IMR-90 (cell line): ENCODE measurements around the gene SORD. TPM values are rescaled to one million over a fixed set of nuclear protein-coding genes. Genes with fewer than 3 reads are reported as not detected.

Experiments used
- ATAC-seq: fragments of 200-7000 bp; cut with Tn5 transposase; 2 replicates; pipeline ENCODE4 v1.9.1; 2020; ENCODE audit warnings: low read depth, mild to moderate bottlenecking, moderate library complexity
- BruUV-seq: library from RNA; stranded (reverse); fragments of 400-500 nt; replicated peaks from 2 replicates; lab custom pipeline; 2021; lab: Mats Ljungman, UMichigan
- CTCF ChIA-PET: fragments of 300-600 bp; formaldehyde crosslinking; extraction: SDS; loops from one replicate; lab custom pipeline; 2021; ENCODE audit warnings: antibody characterized with exemption; lab: Yijun Ruan, JAX
- POLR2A ChIA-PET: fragments of 300-600 bp; sonication (Branson Sonifier 250); formaldehyde crosslinking; loops from one replicate; lab custom pipeline; 2022; ENCODE audit warnings: antibody characterized with exemption; ENCODE audit not compliant: unreplicated experiment; lab: Charles Lee
- DNase-seq: peaks from one replicate; pipeline ENCODE4 v3.0.0; 2013
- H2AFZ ChIP-seq: replicated peaks from 2 replicates; pipeline ENCODE3; 2013; ENCODE audit warnings: low read length, mild to moderate bottlenecking; ENCODE audit not compliant: poor library complexity
- H2AK5ac ChIP-seq: 2 replicates; pipeline ENCODE4 v1.6.1; 2013; ENCODE audit warnings: low read depth, low read length, inconsistent platforms
- H2AK9ac ChIP-seq: replicated peaks from 2 replicates; pipeline ENCODE3; 2013; ENCODE audit warnings: mild to moderate bottlenecking, low read depth, low read length, moderate library complexity; ENCODE audit not compliant: poor library complexity
- H2BK120ac ChIP-seq: 2 replicates; pipeline ENCODE4 v1.6.1; 2013; ENCODE audit warnings: low read depth, low read length, inconsistent platforms
- H2BK15ac ChIP-seq: 3 replicates; pipeline ENCODE4 v1.6.1; 2013; ENCODE audit warnings: low read depth, low read length, inconsistent platforms
- H2BK20ac ChIP-seq: 2 replicates; pipeline ENCODE4 v1.6.1; 2013; ENCODE audit warnings: low read depth, mild to moderate bottlenecking, inconsistent platforms, low read length, moderate library complexity
- H2BK5ac ChIP-seq: 2 replicates; pipeline ENCODE4 v1.6.1; 2013; ENCODE audit warnings: mild to moderate bottlenecking, low read depth, low read length, inconsistent platforms; ENCODE audit not compliant: poor library complexity, severe bottlenecking
- H3K14ac ChIP-seq: replicated peaks from 2 replicates; pipeline ENCODE4 v1.6.1; 2013; ENCODE audit warnings: low read depth, low read length, inconsistent platforms
- H3K18ac ChIP-seq: 2 replicates; pipeline ENCODE4 v1.6.1; 2013; ENCODE audit warnings: low read depth, low read length, control low read depth
- H3K23ac ChIP-seq: 2 replicates; pipeline ENCODE4 v1.6.1; 2013; ENCODE audit warnings: low read depth, low read length, inconsistent platforms
- H3K27ac ChIP-seq: 2 replicates; pipeline ENCODE4 v1.5.1; 2013; ENCODE audit warnings: mild to moderate bottlenecking, control low read depth, low read length; ENCODE audit not compliant: insufficient read depth
- H3K27me3 ChIP-seq: 2 replicates; pipeline ENCODE4 v1.6.1; 2013; ENCODE audit warnings: low read length; ENCODE audit not compliant: control insufficient read depth, insufficient read depth
- H3K36me3 ChIP-seq: 2 replicates; pipeline ENCODE4 v1.6.1; 2013; ENCODE audit warnings: low read length, mixed read lengths; ENCODE audit not compliant: control insufficient read depth, insufficient read depth
- H3K4ac ChIP-seq: 2 replicates; pipeline ENCODE4 v1.6.1; 2013; ENCODE audit warnings: low read depth, low read length, inconsistent platforms
- H3K4me1 ChIP-seq: 2 replicates; pipeline ENCODE4 v1.6.1; 2013; ENCODE audit warnings: low read length, mixed read lengths; ENCODE audit not compliant: control insufficient read depth, insufficient read depth
- H3K4me2 ChIP-seq: 2 replicates; pipeline ENCODE4 v1.6.1; 2013; ENCODE audit warnings: low read depth, mild to moderate bottlenecking, control low read depth, low read length, moderate library complexity
- H3K4me3 ChIP-seq: 2 replicates; pipeline ENCODE4 v1.5.1; 2013; ENCODE audit warnings: low read depth, mild to moderate bottlenecking, control low read depth, low read length, moderate library complexity; ENCODE audit not compliant: insufficient read depth
- H3K56ac ChIP-seq: 2 replicates; pipeline ENCODE4 v1.6.1; 2013; ENCODE audit warnings: low read length, inconsistent platforms; ENCODE audit not compliant: insufficient read depth; ENCODE audit errors: extremely low read depth
- H3K79me1 ChIP-seq, 2 experiments: 2 replicates each; pipeline ENCODE4 v1.6.1; 2013; ENCODE audit warnings: low read length in 2 of 2, inconsistent platforms in 1 of 2, low read depth in 1 of 2
- H3K9ac ChIP-seq: 2 replicates; pipeline ENCODE4 v1.6.1; 2013; ENCODE audit warnings: low read depth, low read length, control low read depth
- H3K9me1 ChIP-seq: 2 replicates; pipeline ENCODE4 v1.6.1; 2013; ENCODE audit warnings: low read length, inconsistent platforms; ENCODE audit not compliant: insufficient read depth
- H3K9me3 ChIP-seq: 2 replicates; pipeline ENCODE4 v1.6.1; 2013; ENCODE audit warnings: low read length; ENCODE audit not compliant: control insufficient read depth, insufficient read depth
- H4K20me1 ChIP-seq: 2 replicates; pipeline ENCODE4 v1.6.1; 2013; ENCODE audit warnings: low read length, inconsistent platforms; ENCODE audit not compliant: insufficient read depth
- H4K5ac ChIP-seq: 2 replicates; pipeline ENCODE4 v1.6.1; 2013; ENCODE audit warnings: mild to moderate bottlenecking, low read depth, low read length, control low read depth
- H4K8ac ChIP-seq, 2 experiments: 2 replicates each; pipeline ENCODE4 v1.6.1; 2013; ENCODE audit warnings: low read depth in 2 of 2, low read length in 2 of 2, control low read depth in 1 of 2, inconsistent platforms in 1 of 2
- H4K91ac ChIP-seq: 2 replicates; pipeline ENCODE4 v1.6.1; 2013; ENCODE audit warnings: low read depth, low read length, inconsistent platforms; ENCODE audit not compliant: insufficient read depth
- BHLHE40 ChIP-seq: fragments of 150-350 bp; IDR thresholded peaks from 2 replicates; pipeline ENCODE4 v1.6.1; 2016; ENCODE audit warnings: mild to moderate bottlenecking, low read depth, low read length
- CHD1 ChIP-seq: IDR thresholded peaks from 2 replicates; pipeline ENCODE4 v1.6.1; 2012; ENCODE audit warnings: low read depth, low read length, improper control_type of control experiment
- MAFK ChIP-seq: IDR thresholded peaks from 2 replicates; pipeline ENCODE4 v1.6.1; 2012; ENCODE audit warnings: low read depth, low read length, improper control_type of control experiment
- MAZ ChIP-seq: IDR thresholded peaks from 2 replicates; pipeline ENCODE4 v1.6.1; 2012; ENCODE audit warnings: low read depth, mild to moderate bottlenecking, low read length, improper control_type of control experiment, moderate library complexity, borderline replicate concordance
- NFE2L2 ChIP-seq: fragments of 150-350 bp; IDR thresholded peaks from 2 replicates; pipeline ENCODE4 v1.6.1; 2016; ENCODE audit warnings: low read depth, mild to moderate bottlenecking, low read length
- POLR2A ChIP-seq: IDR thresholded peaks from 2 replicates; pipeline ENCODE4 v1.6.1; 2012; ENCODE audit warnings: mild to moderate bottlenecking, low read depth, low read length
- RCOR1 ChIP-seq: IDR thresholded peaks from 2 replicates; pipeline ENCODE4 v1.6.1; 2012; ENCODE audit warnings: mild to moderate bottlenecking, low read length, improper control_type of control experiment; ENCODE audit not compliant: insufficient replicate concordance
- SMC3 ChIP-seq: fragments of 150-350 bp; IDR thresholded peaks from 2 replicates; pipeline ENCODE4 v1.6.1; 2016; ENCODE audit warnings: low read depth, mild to moderate bottlenecking, antibody characterized with exemption, low read length, moderate library complexity
- WGBS, 2 experiments: methylation state at CpG; one replicate each; pipeline versions ENCODE4 v1.1.5 to v1.1.7; 2013; ENCODE audit warnings: missing lambda C conversion rate in 2 of 2; ENCODE audit not compliant: insufficient read length in 1 of 2; ENCODE audit errors: extremely low coverage in 2 of 2; 5-methylcytosine and 5-hydroxymethylcytosine counted together
- dilution Hi-C: fragments of 300-500 bp; cut with HindIII; formaldehyde crosslinking; loops from one replicate; pipeline ENCODE4 v1.14.3; 2018; ENCODE audit warnings: low sequenced_read_pairs; ENCODE audit not compliant: unreplicated experiment
- in situ Hi-C: fragments of 300-500 bp; cut with MboI; formaldehyde crosslinking; loops from 3 replicates; pipeline ENCODE4 v1.14.3; 2019; ENCODE audit warnings: low sequenced_read_pairs, inconsistent platforms, mixed read lengths
- intact Hi-C: fragments of 100-400 bp; cut with micrococcal nuclease; formaldehyde crosslinking; loops from 2 replicates; pipeline ENCODE4 v1.10.0; 2022
- polyA plus RNA-seq, 3 experiments: library from polyadenylated mRNA; depleted of rRNA; stranded (reverse); fragments of >200 nt; gene quantifications; 2 replicates each; pipeline ENCODE4 v1.2.3, GENCODE V29; 2012; ENCODE audit warnings: low replicate concordance in 1 of 3
- total RNA-seq: library from RNA; depleted of rRNA; stranded (reverse); fragments of >200 nt; gene quantifications from 2 replicates; pipeline ENCODE4 v1.2.3, GENCODE V29; 2012
- TF ChIP-seq, protein P1 (sequence below): fragments of 150-350 bp; IDR thresholded peaks from 2 replicates; pipeline ENCODE4 v1.6.1; 2017; ENCODE audit warnings: mild to moderate bottlenecking, antibody characterized with exemption, low read length, low read depth

Gene SORD
- total and polyA plus RNA-seq, 2 of the 4 experiments (the other 2 are of a cell fraction), result 27.6 to 34.2 TPM

GRCh38 chr15:45095661-45096060, 72.7 kb downstream of the SORD start:
- Histone ChIP-seq H3K56ac (no peak overlapping the region), H3K9me3 (no peaks in the 10 kb centered on the region), H4K20me1 (no peaks in the 10 kb centered on the region), H3K9me1 (peaks cover 9% of the 10 kb centered on the region), H3K27me3 (peaks cover 32% of the 10 kb centered on the region), H2BK5ac (no peak overlapping the region), H2BK20ac (no peak overlapping the region), H3K18ac (no peak overlapping the region), H4K5ac (no peak overlapping the region), H3K14ac (no peak overlapping the region), H2AK5ac (no peak overlapping the region), H2BK120ac (no peak overlapping the region), H3K36me3 (no peaks in the 10 kb centered on the region), H3K9ac (no peak overlapping the region), H2BK15ac (no peak overlapping the region), H3K23ac (no peak overlapping the region), H3K4me3 (no peak overlapping the region), H3K4me2 (no peak overlapping the region), H3K79me1 (no peaks in the 10 kb centered on the region), H2AK9ac (no peak overlapping the region), H4K91ac (no peak overlapping the region), H2AFZ (no peak overlapping the region), H3K27ac (no peak overlapping the region), H3K4ac (no peak overlapping the region), H4K8ac (no peak overlapping the region), H3K4me1 (peaks cover 9% of the 10 kb centered on the region; the same call in 1 of the 2 replicates)
- CTCF ChIA-PET, result no interaction called here
- 84% methylated on average over 5 of the region's 11 CpGs; no CpG with 5 or more reads in 1 of the 2 experiments for WGBS, 2 experiments
- DNase-seq (no peak), ATAC-seq (no peak)
- TF ChIP-seq NFE2L2 (no peak), MAZ (no peak), RCOR1 (no peak), POLR2A (no peak), BHLHE40 (no peak), SMC3 (no peak), CHD1 (no peak), MAFK (no peak)
- TF ChIP-seq, protein P1, sequence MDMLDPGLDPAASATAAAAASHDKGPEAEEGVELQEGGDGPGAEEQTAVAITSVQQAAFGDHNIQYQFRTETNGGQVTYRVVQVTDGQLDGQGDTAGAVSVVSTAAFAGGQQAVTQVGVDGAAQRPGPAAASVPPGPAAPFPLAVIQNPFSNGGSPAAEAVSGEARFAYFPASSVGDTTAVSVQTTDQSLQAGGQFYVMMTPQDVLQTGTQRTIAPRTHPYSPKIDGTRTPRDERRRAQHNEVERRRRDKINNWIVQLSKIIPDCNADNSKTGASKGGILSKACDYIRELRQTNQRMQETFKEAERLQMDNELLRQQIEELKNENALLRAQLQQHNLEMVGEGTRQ, result no peak
- dilution Hi-C loops, result no loop called here
- no TSS peak for BruUV-seq
- intact Hi-C loops, result no loop called here
- POLR2A ChIA-PET, result no interaction called here
- in situ Hi-C loops, result no loop called here
